ENCODE data around the gene PLD6. TPM values are rescaled to one million over a fixed set of nuclear protein-coding genes. Genes with fewer than 3 reads are reported as not detected.

PLD6 gene
- polyA plus RNA-seq, 5 donors, result 3.5 to 6.4 (median 4.8) TPM

GRCh38 chr17:17156107-17156506 lies 50.0 kb downstream of the PLD6 start:
- DNase-seq, result no peak

DNA sequence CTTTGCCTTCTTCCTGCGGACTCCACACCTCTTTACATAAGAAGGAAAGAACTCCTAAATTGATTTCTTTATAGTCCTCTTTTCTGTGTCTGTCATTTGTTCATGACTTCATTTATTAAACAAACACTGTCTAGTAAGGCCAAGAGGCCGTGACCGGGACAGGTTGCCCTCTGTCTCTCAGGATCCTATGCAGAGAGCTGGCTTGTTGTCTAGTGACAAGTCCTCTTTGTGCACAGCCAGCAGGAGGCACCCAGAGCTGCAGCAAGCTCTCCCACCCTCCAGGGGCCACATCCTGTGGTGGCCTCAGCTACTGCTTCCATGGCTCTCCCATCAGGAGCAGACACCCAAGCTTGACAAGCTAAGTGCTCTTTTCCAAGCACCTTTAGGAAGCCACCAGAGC lies 50.6 kb downstream of the PLD6 start:
- no peak for DNase-seq

DNA sequence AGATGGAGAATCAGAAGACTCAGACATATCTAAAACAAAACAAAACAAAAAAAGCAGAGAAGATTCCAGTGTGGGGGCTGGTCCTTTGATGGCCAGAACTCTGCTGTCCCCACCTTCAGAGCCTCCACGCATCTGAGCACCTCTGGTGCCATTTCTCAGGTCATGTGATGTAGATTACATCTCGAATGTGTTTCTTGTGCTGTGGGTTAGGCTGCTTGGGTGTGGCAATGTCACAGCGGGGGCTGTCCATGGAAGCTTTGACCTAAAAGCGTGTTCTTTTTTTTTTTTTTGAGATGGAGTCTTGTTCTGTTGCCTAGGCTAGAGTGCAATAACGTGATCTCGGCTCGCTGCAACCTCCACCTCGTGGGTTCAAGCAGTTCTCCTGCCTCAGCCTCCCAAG lies 51.2 kb downstream of the PLD6 start:
- no peak for DNase-seq

DNA sequence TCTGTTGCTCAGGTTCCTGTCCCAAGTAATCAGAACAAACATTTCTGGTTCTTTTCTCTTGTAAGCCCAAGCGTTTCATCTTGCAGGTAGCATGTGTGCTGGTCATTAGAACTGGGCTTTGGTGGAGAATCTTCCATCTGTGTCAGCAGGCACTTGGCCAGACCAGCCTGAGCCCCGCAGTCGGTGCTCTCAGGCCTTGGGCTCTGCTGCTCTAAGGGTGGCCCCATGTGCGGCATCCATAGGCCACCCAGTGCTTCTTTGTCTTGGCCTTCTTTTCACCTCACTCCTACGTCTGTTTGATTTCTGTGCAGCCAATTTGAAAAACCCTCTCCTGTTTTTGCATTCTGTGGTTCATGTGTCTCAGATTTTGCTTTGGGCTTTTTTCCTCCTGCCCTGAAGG lies 51.6 kb downstream of the PLD6 start:
- DNase-seq, result no peak

DNA sequence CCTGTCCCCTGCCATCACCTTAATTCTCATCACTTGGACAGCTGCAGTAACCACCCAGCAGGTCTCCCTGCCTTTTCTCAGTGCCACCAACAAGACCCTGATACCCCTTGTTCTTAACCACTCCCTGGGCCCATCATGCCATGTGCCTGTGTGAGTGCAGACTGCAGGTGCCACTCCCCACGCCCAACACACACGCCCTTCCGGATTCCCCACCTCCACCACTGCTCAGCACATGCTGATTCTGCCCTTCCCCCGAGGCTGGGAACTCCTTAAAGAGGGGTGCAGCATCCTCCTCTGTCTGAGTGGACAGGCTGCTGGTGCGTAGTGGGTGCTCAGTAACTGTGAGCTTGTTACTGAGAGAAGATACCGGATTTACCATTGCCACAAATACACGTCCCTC lies 52.4 kb downstream of the PLD6 start:
- no peak for DNase-seq

DNA sequence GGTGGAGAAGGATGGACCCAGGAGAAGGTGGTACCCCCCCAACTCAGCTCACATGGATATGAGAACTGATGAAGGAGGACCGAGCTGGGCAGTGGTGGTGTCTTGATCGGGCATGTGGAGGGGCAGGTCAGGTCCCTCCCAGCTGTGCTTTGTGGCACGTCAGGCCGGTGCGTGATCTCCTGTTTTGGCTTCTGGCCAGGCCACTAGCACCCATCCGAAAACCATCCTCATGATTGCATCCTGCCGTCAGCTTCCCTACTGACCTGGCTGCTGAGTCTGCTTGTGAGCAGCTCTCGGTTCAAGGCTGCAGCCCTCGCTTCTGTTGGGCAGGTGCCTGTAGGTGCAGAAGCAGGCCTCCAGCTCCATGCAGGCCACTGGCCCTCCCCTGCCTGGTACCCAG lies 53.1 kb downstream of the PLD6 start:
- no peak for DNase-seq

- DNase-seq, result no peak
These were observed 53.7 kb downstream of the PLD6 start for GRCh38 chr17:17152385-17152784.

GRCh38 chr17:17151962-17152361 lies 54.2 kb downstream of the PLD6 start:
- DNase-seq, result no peak

DNA sequence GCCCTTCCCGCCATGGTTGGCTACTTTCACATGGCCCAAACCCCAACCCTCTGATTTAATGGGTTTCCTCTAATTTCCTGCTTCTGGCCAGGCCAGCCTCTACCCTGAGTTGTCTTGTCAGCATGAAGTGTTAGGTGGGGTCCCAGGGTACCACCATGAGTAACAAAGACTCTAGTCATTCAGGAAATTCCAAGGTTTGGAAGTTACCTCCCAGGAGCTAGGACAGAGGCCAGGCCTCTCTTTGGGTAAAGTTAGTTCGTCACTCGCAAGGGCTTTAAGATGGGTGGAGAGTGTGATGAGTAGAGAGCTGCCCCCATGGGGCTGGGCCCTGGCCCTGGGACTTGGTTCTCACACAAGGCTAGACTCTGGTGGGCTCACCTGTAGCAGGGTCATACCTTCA lies 54.6 kb downstream of the PLD6 start:
- DNase-seq, result no peak

DNA sequence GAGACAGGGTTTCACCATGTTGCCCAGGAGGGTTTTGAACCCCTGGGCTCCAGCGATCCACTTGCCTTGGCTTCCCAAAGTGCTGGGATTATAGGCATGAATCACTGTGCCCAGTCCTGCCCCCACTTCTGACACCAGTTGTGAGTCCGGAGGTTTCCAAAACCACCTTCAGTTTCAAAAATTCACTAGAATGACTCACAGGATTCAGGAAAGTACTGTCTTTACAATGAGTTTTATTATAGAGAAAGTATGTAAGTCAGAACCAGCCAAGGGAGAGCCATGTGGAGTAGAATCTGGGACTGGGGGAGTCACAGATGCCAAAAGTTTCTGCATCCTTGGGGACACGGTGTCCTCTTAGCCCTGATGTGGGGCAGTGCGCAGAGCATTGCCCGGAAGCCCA lies 55.1 kb downstream of the PLD6 start:
- DNase-seq, result no peak

Other genes with a start within 250 kb of the PLD6 start
- gene TNFRSF13B, start 234.2 kb downstream of the PLD6 start, polyA plus RNA-seq (ENCODE audit: insufficient read depth in 1 of 5, insufficient read length in 5 of 5, low replicate concordance in 1 of 5), result under 1 TPM in 1 of 5 donors, not detected in 4; 0.12 TPM
- gene MPRIP, start 163.9 kb downstream of the PLD6 start, polyA plus RNA-seq (ENCODE audit: insufficient read depth in 1 of 5, insufficient read length in 5 of 5, low replicate concordance in 1 of 5), result 100 to 1,000 TPM; 190 to 262 (median 239) TPM
- 10 to 100 TPM; 32.2 to 58.7 (median 41.4) TPM for gene FLCN, start 30.8 kb upstream of the PLD6 start, polyA plus RNA-seq (ENCODE audit: insufficient read depth in 1 of 5, insufficient read length in 5 of 5, low replicate concordance in 1 of 5)
- gene COPS3, start 74.9 kb upstream of the PLD6 start, polyA plus RNA-seq (ENCODE audit: insufficient read depth in 1 of 5, insufficient read length in 5 of 5, low replicate concordance in 1 of 5), result 10 to 100 TPM; 62.2 to 79.9 (median 68.8) TPM
- 1 to 10 TPM; 2.7 to 6.5 (median 3.7) TPM for gene NT5M, start 97.0 kb upstream of the PLD6 start, polyA plus RNA-seq (ENCODE audit: insufficient read depth in 1 of 5, insufficient read length in 5 of 5, low replicate concordance in 1 of 5)